Measurements from ENCODE around the gene ATP8B1. TPM values are rescaled to one million over a fixed set of nuclear protein-coding genes. Genes with fewer than 3 reads are reported as not detected.

Gene ATP8B1
- total and polyA plus RNA-seq, 2 donors (not counting 3 experiments of a cell fraction or from before 2014, with no cell fraction given) = 49.3 to 100 TPM

DNA sequence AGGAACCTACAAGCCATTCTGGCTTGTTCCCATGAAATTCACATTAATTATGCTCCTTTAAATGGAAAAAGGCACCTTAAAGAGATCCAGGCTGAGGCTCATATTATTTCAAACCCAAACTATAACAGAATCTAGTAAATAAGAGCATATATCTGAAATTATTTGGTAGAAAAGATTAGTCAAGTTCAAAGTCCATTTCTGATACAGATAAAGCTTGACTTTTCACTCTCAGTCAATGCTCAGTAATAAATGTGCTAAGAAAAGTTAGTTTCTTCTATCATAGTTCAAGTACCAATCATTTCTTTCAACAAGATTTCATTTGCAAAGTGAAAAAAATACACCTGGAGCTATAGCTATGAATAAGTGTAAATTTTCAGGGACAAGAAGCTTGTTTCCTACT lies 119.6 kb downstream of the ATP8B1 start:
- DNase-seq (ENCODE audit: low read depth, low spot score) (no peak), FAIRE-seq (peak; percentile 31)
- Histone ChIP-seq H3K79me2 (ENCODE audit: control insufficient read depth, insufficient read depth, low read length) (no peaks in the 10 kb centered on the region), H3K36me3 (ENCODE audit: control insufficient read depth in 2 of 2, extremely low read depth in 1 of 2, insufficient read depth in 2 of 2, low read length in 2 of 2) (peaks cover 11 to 36% of the 10 kb centered on the region in 2 experiments), H3K9ac (replicated peaks; ENCODE audit: extremely low read depth, insufficient read depth, low read length) (no peak overlapping the region), H3K27ac (ENCODE audit: insufficient read depth, low read depth, low read length) (no peak overlapping the region), H3K4me3 (replicated peaks in 1 of 3; ENCODE audit: insufficient read depth in 1 of 3, low read depth in 1 of 3, low read length in 3 of 3) (no peak overlapping the region), H3K4me2 (ENCODE audit: insufficient read depth, low read length) (no peak overlapping the region), H3K4me1 (ENCODE audit: control insufficient read depth, extremely low read depth, insufficient read depth, low read length) (no peaks in the 10 kb centered on the region), H3K9me1 (replicated peaks; ENCODE audit: control insufficient read depth, extremely low read depth, insufficient read depth, low read length) (no peaks in the 10 kb centered on the region), H2AFZ (ENCODE audit: low read depth, low read length) (no peak overlapping the region), H3K27me3 (ENCODE audit: control insufficient read depth in 2 of 2, insufficient read depth in 2 of 2, low read length in 2 of 2) (no peaks in the 10 kb centered on the region), H3K9me3 (replicated peaks; ENCODE audit: control insufficient read depth, insufficient read depth, low read length) (no peaks in the 10 kb centered on the region), H4K20me1 (replicated peaks; ENCODE audit: control insufficient read depth, extremely low read depth, insufficient read depth, low read length) (no peaks in the 10 kb centered on the region)
- no peak for TF ChIP-seq POLR2AphosphoS5 (IDR thresholded peaks at IDR 0.05; ENCODE audit: insufficient read depth, low read depth, low read length)
- TF ChIP-seq FOS (IDR thresholded peaks at IDR 0.05; ENCODE audit: borderline replicate concordance, insufficient read depth, low read length) = no peak
- TF ChIP-seq POLR2A (IDR thresholded peaks at IDR 0.05; ENCODE audit: low read depth, low read length) = no peak
- TF ChIP-seq EZH2 (IDR thresholded peaks at IDR 0.05; ENCODE audit: borderline replicate concordance, low read depth, low read length, severe bottlenecking) = no peak
- TF ChIP-seq MYC (IDR thresholded peaks at IDR 0.05; ENCODE audit: low read depth, low read length) = no peak
- TF ChIP-seq GATA2 (IDR thresholded peaks at IDR 0.05; ENCODE audit: insufficient read depth, insufficient read length, low read depth, low read length) = no peak
- TF ChIP-seq JUN (IDR thresholded peaks at IDR 0.05; ENCODE audit: borderline replicate concordance, insufficient read depth, insufficient read length, low read depth) = no peak
- TF ChIP-seq, protein P1, sequence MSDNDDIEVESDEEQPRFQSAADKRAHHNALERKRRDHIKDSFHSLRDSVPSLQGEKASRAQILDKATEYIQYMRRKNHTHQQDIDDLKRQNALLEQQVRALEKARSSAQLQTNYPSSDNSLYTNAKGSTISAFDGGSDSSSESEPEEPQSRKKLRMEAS (IDR thresholded peaks at IDR 0.05; ENCODE audit: insufficient read depth, insufficient read length) = no peak
- TF ChIP-seq, protein P2, sequence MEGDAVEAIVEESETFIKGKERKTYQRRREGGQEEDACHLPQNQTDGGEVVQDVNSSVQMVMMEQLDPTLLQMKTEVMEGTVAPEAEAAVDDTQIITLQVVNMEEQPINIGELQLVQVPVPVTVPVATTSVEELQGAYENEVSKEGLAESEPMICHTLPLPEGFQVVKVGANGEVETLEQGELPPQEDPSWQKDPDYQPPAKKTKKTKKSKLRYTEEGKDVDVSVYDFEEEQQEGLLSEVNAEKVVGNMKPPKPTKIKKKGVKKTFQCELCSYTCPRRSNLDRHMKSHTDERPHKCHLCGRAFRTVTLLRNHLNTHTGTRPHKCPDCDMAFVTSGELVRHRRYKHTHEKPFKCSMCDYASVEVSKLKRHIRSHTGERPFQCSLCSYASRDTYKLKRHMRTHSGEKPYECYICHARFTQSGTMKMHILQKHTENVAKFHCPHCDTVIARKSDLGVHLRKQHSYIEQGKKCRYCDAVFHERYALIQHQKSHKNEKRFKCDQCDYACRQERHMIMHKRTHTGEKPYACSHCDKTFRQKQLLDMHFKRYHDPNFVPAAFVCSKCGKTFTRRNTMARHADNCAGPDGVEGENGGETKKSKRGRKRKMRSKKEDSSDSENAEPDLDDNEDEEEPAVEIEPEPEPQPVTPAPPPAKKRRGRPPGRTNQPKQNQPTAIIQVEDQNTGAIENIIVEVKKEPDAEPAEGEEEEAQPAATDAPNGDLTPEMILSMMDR (IDR thresholded peaks at IDR 0.05; ENCODE audit: extremely low read depth in 1 of 2, insufficient read depth in 1 of 2, low read depth in 1 of 2, low read length in 2 of 2) = no peak
- ChIA-PET POLR2A (no interaction called here), CTCF (interaction anchor here (0.5 kb wide), 1 partner anchor 75 kb away, joined by 4 read pairs; no protein-coding TSS in a partner anchor)
- intact Hi-C loops (cut with micrococcal nuclease) = no loop called here
- dilution Hi-C loops (cut with MboI; ENCODE audit: extremely low pct_ligation_motif_present, low sequenced_read_pairs) = no loop called here
- no TSS peak for BruUV-seq (replicated peaks)

Measured in endothelial cell of umbilical vein (primary cell).